ENCODE measurements around the gene AUH. TPM values are rescaled to one million over a fixed set of nuclear protein-coding genes. Genes with fewer than 3 reads are reported as not detected.
A peak's percentile ranks its signal among the peaks of the same experiment; 100 is the strongest.

Gene AUH
- total RNA-seq, 1 donor from 2014 or later = 14.0 TPM

- Mint-ChIP-seq H3K27me3 (no peaks in the 10 kb centered on the region), H3K4me3 (no peak overlapping the region), H3K9me3 (peaks cover 6% of the 10 kb centered on the region), H3K36me3 (ENCODE audit: low read depth) (no peaks in the 10 kb centered on the region), H3K27ac (no peak overlapping the region), H3K4me1 (peaks cover 36% of the 10 kb centered on the region)
- intact Hi-C loops (cut with micrococcal nuclease) = no loop called here
- POLR2A ChIA-PET = interaction anchor here (0.6 kb wide), 1 partner anchor 22 kb away, joined by 4 read pairs; no protein-coding TSS in a partner anchor
- no peak for ATAC-seq (ENCODE audit: low read depth)
- TF ChIP-seq CTCF (IDR thresholded peaks at IDR 0.05) = no peak
- no peak for DNase-seq
- CTCF ChIA-PET = no interaction called here
These were observed 165.4 kb downstream of the AUH start for GRCh38 chr9:91196103-91196950.

- POLR2A ChIA-PET = no interaction called here
- no peak for ATAC-seq (ENCODE audit: low read depth)
- H3K4me3 Mint-ChIP-seq = no peak overlapping the region
These were observed 166.2 kb downstream of the AUH start for GRCh38 chr9:91195372-91196012.

GRCh38 chr9:91193658-91194391 is 167.9 kb downstream of the AUH start:
- ATAC-seq (ENCODE audit: low read depth) (peak; percentile 72), DNase-seq (peak; percentile 52)
- intact Hi-C loops (cut with micrococcal nuclease) = loop anchor here (1.0 to 2.0 kb wide), 5 partner anchors 14 to 167 kb away; partner anchors contain the start of gene AUH
- no peaks in the 10 kb centered on the region for H3K36me3 Mint-ChIP-seq (ENCODE audit: low read depth)
- no peak for TF ChIP-seq CTCF (IDR thresholded peaks at IDR 0.05)
- peak overlapping the region; percentile 79 for H3K27ac Mint-ChIP-seq
- peaks cover 30% of the 10 kb centered on the region for H3K4me1 Mint-ChIP-seq
- no peaks in the 10 kb centered on the region for H3K27me3 Mint-ChIP-seq
- H3K9me3 Mint-ChIP-seq = no peaks in the 10 kb centered on the region
- POLR2A ChIA-PET = interaction anchor here (2.3 to 2.8 kb wide), 3 partner anchors 14 to 42 kb away, joined by 6 to 15 read pairs (median 15); no protein-coding TSS in a partner anchor
- CTCF ChIA-PET = interaction anchor here (1.8 kb wide), 1 partner anchor 14 kb away, joined by 6 read pairs; no protein-coding TSS in a partner anchor
- peak overlapping the region; percentile 86 for H3K4me3 Mint-ChIP-seq

More at GRCh38 chr9:91195372-91196012, 166.2 kb downstream of the AUH start:
- H3K36me3 Mint-ChIP-seq (ENCODE audit: low read depth) = no peaks in the 10 kb centered on the region
- DNase-seq = no peak
- CTCF ChIA-PET = no interaction called here
- TF ChIP-seq CTCF (IDR thresholded peaks at IDR 0.05) = no peak
- no peaks in the 10 kb centered on the region for H3K27me3 Mint-ChIP-seq
- H3K4me1 Mint-ChIP-seq = peaks cover 38% of the 10 kb centered on the region
- no peak overlapping the region for H3K27ac Mint-ChIP-seq
- H3K9me3 Mint-ChIP-seq = peaks cover 3% of the 10 kb centered on the region
- intact Hi-C loops (cut with micrococcal nuclease) = no loop called here

GRCh38 chr9:91193087-91193657 is 168.5 kb downstream of the AUH start:
- no peaks in the 10 kb centered on the region for H3K36me3 Mint-ChIP-seq (ENCODE audit: low read depth)
- H3K4me1 Mint-ChIP-seq = peaks cover 30% of the 10 kb centered on the region
- ChIA-PET CTCF (interaction anchor here (1.5 to 1.8 kb wide), 2 partner anchors 15 to 168 kb away, joined by 4 to 6 read pairs; no protein-coding TSS in a partner anchor), POLR2A (interaction anchor here (1.1 to 2.8 kb wide), 4 partner anchors 14 to 166 kb away, joined by 3 to 15 read pairs (median 10); no protein-coding TSS in a partner anchor)
- DNase-seq (peak; percentile 33), ATAC-seq (ENCODE audit: low read depth) (peak; percentile 57)
- intact Hi-C loops (cut with micrococcal nuclease) = loop anchor here (1.0 to 2.0 kb wide), 5 partner anchors 15 to 168 kb away; partner anchors contain the start of gene AUH
- H3K27ac Mint-ChIP-seq = peak overlapping the region; percentile 79
- H3K9me3 Mint-ChIP-seq = no peaks in the 10 kb centered on the region
- peak overlapping the region; percentile 86 for H3K4me3 Mint-ChIP-seq
- TF ChIP-seq CTCF (IDR thresholded peaks at IDR 0.05) = no peak
- H3K27me3 Mint-ChIP-seq = no peaks in the 10 kb centered on the region

All from activated B cell treated with CpG ODN at 0.5 μM for 24 hours (primary cell).